Measurements from ENCODE around the gene ANKMY1.
"Not testable (repeated sequence)": the region's sequence is repeated elsewhere in the genome, so short reads cannot be mapped to it uniquely, and the experiment has no call there.

ANKMY1 gene

DNA sequence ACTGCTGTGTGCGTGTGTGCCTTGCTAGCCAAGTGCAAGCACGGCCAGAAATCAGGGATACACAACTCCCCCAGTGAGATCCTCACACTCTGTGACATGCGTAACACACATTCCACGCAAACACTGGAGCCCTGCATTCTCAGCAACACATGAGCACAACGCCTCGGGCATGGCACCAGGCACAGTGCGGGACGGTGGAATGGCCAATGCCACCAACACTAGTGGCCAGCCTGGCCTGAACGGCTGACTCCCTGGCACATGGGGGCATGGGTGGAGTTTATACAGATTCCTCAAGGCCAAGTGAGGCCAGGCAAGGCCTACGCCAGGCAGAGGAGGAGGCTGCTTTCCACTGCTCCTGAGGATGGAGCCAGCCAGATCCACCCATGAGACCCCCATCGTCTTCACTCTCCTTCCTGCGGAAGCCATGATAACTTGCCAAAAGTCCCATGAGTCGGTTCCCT, 56.2 kb downstream of the ANKMY1 start:
- no peak for DNase-seq

DNA sequence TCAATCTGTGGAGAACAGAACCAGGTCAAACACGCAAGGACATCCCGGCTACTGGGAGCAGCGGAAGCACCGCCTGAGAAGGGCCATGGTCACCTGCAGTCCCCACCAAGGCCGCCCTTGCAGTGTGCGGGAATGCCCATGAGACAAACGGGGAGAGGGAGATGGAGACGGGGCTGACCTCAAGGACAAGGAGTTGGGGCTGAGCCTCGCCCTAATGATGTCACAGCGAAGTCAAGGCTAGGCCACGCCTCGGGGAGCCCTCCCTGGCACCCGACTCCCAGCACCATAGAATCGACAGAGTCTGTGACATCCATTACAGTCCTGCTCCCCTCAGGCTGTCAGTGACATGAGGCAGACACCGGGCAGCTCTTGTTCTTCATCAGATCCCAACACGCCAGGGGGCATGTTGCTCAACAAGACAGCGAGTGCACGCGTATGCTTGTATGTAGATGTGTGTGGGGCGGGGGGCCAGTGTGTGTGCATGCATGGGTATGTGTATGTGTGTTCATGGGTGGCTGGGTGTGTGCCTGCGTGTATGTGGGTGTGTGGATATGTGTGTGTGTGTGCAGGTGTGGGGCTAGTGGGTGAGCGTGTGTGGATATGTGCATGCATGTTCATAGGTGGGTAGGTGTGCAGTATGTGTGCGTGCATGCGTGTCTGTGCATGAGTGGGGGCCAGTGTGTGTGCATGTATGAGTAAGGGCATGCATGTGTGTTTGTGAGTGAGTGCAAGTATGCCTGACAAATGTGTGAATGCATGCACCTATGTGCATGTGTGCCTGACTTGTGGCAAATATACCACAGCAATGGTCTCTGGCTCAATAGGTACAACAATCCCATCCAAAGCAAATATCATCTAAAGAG, 57.0 kb downstream of the ANKMY1 start:
- no peak for DNase-seq

DNA sequence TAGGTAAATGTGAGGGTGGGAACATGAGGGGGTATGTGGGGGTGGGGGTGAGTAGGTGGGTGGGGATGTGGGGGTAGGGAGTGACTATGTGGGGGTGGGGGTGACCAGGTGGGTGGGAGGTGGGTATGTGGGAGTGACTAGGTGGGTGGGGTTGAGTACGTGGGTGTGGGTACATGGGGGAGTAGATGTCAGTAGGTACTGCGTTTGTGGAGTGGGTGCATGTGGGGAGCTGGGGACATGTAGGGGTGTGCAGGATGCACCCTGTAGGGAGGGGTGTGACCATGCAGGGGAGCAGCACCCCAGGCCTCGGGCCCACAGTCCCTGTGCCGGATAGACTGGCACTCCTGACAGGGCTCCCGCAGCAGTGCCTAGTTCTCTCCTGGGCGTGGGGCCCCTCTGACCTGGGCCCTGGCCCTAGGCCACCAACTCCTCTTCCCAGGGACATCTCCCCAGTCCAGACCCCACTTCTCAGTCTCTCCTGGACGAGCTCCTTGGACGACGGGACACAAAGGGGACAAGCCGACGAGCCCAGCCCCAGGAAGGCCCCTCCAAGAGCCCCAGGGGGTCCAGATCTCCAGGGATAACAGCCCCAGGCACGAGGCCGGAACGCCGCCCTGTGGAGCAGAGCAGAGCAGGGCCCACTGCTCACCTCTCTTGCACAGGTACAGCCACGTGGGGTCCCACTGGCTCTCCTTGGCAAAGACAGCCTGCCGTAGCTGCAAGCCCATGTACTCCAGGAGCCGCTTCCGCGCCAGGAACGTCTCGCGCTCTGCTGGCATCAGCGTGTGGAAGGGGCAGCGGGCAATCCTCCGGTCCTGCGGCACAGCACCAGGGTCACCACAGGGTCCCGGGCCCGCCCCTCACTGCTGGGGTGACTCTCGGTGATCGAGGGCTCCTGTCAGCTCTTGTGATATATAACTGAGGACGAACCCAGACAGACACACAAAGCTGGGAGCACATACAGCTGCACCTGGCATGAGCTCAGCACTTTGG, 58.2 kb downstream of the ANKMY1 start:
- no peak for DNase-seq

DNA sequence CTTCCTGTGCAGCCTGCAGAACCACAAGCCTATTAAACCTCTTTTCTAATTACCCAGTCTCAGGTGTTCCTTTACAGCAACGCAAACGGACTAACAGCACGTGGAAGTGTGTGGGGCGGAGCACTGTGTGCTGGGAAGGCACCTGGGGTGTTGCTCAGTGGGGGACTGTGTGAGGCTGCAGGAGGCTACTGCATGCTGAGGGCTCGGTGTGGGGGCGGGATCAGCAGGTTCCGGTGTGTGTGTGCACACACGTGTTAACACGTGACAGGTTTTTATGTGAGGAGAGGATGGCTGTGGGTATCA, 58.9 kb downstream of the ANKMY1 start:
- no peak for DNase-seq

DNA sequence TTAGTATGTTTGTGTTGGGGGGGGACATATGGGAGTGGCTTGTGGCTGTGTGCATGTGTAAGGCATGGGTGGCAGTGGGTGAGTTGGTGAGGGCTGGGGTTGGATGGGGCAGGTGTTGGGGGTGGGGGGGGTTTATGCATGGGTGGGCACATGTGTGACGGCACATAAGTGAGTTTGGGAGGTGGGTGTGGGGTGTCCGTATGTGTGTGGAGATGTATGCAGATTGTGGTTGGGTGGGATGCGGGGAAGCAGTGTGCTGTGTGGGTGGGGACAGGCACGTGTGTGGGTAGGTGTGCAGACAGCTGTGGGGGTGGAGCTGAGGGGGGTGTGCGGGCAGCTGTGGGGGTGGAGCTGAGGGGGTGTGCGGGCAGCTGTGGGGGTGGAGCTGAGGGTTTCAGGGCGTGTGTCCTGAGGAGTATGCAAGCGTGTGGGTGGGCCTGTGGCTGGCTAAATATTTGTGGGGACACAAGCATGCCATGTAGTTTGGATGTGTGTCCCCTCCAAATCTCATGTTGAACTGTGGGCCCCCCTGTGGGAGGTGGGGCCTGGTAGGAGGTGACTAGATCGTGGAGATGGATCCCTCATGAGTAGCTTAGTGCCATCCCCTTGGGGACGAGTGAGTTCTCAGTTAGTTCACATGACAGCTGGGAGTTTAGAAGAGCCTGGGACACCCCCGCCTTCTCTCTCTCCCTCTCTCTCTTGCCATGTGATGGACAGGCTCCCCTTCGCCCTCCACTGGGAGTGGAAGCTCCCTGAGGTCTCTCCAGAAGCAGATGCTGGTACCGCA, 59.4 kb downstream of the ANKMY1 start:
- no peak for DNase-seq

DNA sequence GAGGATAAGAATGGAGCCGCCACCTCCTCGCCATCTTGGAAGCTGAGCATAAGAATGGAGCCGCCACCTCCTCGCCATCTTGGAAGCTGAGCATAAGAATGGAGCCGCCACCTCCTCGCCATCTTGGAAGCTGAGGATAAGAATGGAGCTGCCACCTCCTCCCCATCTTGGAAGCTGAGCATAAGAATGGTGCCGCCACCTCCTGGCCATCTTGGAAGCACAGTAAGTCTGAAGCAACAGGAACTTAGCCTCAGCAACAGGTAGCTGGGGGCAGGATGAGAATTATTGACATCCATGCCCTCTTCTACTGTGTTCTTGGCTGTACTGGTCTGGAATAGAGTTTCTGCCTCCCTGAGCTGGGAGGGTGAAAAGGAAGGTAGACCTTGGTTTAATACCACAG, 60.7 kb downstream of the ANKMY1 start:
- not testable (repeated sequence) for DNase-seq

DNA sequence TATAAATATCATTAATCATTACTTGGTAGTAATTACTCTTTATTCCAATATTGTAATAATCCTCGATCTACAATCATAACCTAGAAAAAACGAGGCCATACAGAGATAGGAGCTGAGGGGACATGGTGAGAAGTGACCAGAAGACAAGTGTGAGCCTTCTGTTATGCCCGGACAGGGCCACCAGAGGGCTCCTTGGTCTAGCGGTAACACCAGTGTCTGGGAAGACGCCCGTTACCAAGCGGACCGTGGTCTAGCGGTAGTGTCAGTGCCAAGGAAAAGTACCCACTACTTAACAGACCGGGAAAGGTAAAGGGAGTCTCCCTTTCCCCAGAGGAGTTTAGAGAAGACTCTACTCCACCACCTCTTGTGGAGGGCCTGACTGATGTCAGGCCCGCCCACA, 62.8 kb downstream of the ANKMY1 start:
- DNase-seq = not testable (repeated sequence)

DNA sequence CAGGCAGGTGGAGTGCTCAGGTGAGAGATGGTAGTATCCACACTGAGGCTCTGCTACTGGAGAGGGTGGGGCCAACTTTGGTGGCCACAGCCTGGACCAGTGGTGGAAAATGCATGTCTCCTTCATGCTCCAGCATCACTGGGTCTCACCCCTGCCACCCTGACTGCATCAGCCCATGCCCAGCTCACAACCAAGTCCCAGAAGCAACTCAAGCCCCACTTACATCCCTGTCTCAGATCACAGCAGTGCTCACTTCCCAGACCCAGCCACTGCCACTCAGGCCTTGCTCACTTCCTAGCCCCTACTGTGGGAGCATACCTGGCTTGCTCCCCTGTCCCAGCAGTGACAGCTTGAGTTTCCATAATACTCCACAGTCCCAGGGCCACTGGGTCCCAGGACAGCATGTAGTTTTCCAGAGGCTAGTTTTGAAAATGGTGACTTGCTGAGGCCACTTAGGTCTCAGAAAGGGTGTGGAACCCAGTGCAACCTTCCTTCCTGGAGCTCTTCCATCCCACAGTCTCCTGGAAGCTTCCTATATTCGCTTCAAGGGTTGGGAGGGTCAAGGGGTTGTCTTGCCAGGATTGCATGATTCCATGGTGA, 63.5 kb downstream of the ANKMY1 start:
- no peak for DNase-seq

DNA sequence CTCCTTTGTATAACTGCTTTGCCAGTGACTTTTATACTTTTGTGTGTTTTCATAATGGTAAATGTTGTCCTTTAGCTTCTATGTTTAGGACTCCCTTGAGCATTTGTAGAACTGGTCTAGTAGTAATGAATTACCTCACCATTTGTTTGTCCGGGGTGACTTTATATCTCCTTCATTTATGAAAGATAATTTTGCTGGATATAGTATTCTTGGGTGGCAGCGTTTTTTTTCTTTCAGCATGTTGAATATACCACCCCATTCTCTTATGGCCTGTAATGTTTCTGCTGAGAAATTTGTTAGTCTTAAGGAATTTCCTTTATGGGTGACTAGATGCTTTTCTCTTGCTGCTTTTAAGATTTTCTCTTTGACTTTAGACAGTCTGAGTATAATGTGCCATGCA, 66.3 kb downstream of the ANKMY1 start:
- DNase-seq = no peak

DNA sequence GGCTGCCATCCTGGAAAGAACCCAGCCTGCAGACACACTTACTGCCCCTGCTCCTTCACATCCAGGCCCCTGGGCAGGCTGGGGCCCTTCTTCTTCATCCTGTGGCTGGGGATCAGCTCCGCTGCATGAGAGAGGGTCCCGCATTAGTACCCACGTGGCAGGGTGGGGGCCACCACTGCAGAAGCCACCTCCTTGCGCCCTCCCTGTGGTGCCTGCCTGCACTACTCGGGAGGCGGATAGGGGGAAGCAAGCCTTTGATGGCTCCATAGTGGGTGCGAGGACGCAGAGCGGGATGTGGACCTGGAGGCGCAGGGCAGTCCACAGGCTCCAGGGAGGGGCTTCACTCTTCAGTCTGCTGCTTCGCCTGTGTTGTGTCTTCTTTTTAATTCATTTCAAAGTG, 75.6 kb downstream of the ANKMY1 start:
- DNase-seq = no peak

DNA sequence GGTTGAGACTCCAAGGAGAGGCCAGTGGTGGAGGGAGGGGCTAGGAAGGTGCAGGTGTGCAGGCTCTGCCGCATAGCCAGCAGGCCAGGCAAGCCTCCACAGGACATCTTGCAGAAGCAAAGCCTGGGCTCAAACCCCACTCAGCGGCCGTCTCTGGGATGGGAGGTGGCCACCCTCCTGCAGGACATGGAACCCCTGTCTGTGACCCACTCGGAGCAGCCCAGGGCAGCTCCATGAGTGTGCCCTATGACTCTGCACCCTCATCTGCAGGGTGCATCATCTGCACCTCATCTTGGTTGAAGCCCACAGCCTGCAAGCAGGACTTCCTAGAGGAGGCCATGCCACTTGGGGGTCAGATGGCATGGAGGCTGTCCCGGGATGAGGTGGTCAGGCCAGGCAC, 76.1 kb downstream of the ANKMY1 start:
- no peak for DNase-seq

DNA sequence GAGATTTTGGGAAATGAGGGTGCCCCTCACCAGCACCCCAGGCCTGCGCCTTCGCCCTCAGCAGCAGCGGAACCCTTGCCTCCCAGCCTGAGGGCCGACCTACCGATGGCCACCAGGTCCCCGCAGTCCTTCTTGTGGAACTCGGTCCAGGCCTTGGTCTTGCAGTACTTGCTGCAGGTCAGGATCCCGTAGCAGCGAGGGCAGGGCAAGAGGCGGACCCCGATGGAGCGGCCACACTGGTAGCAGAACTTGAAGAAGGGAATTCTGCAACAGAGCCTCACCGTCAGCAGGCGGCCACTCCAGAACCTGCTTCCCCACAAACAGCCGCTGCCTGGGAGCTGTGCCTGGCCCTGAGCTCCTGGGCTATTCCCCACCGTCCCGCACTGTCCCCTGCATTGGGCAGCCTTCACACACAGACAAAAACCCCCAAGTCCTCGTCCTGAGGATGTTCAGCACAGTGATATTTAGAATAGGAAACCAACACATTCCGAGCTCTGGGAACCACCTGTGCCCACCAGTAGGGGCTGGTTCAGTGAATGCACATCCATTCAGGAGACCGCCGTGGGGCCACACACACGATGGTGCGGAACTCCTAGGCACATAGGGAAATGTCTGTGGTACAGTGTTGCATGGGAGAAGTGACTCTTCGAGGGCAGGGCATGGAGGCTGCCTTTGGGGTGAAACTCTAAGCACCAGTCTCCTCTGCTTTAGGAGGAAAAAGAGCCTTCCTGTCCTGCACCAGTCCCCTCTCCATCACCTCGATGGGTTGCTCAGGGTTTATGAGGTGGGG, 76.8 kb downstream of the ANKMY1 start:
- no peak for DNase-seq

DNA sequence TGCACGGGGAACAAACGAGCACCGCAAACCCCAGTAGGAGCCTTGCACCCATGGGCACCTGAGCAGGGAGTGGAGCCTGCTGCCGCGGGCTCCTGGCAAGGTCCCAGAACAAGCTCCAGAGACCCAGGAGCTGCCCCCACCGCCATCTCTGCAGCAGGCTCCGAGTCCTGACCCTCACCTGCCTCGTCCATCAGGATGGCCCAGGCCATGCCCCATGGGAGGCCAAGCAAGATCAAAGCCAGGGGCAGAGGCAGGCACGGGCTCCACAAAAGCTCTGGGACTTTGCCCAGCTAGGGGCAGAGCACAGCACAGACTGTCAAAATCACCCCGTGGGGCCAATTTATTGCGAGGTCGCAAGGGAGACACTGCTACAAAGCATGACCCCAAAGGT, 78.7 kb downstream of the ANKMY1 start:
- DNase-seq = no peak

DNA sequence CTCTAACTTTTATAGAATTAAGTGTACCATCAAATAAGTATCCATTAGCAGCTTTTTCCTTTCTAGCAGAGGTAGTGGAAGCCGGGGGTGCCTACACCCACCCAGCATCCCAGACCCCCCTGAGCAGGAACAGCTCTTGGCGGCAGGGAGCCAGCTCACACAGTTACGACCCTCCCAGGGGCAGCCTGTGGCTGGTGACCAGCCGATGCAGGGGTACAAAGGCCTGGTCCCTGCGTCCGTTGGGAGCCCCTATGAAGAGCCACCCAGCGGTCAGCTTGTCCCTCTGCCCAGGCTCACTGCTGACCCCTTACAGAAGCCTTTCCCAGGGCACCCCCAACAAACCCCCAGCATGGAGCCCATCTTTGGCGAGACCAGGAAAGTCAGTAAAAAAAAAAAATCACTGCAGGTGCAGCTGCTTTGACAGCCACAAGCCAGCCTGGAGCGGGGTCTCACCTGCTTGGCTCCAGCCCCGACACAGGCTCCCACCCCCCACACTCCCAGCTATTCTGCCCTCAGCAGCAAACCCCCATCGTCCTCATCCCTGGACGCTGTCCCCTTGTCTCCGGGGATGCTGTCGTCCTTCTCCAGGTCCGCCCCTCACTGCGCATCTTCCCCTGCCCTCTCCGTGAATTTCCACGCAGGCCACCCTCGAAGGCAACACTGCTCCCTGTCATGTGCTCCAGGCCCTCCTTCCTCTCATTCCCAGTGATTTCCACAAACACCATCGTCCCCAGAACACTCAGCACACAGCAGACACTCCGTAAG, 79.3 kb downstream of the ANKMY1 start:
- DNase-seq = no peak

DNA sequence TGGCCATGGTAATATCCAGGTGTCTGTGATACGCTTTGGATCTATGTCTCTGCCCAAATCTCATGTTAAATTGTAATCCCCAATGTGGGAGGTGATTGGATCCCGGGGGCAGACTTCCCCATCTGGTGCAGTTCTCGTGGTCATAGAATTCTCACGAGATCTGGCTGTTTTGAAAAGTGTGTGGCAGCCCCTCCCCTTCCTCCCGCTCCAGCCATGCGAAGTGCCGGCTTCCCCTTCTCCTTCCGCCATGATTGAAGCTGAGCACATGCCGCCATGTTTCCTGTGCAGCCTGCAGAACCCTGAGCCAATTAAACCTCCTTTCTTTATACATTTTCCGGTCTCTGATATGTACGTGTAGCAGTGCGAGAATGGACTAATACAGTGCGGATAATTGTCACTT, 79.9 kb downstream of the ANKMY1 start:
- DNase-seq = no peak

DNA sequence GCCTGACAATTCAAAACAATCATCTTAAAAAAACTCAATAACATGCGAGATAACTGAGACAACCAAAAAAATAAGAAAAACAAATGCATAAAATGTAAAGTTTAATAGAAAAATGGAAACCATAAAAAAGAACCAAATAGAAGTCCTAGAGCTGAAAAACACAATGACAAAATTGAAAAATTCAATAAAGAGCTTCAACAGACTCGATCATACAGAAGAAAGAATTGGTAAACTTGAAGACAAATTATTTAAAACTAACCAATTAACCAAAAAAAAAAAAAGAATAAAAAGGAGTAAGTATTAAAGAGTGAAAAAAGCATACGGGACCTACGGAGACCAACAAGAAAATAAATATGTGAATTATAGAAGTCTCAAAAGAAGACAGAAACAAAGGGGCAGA, 84.6 kb downstream of the ANKMY1 start:
- DNase-seq = no peak

DNA sequence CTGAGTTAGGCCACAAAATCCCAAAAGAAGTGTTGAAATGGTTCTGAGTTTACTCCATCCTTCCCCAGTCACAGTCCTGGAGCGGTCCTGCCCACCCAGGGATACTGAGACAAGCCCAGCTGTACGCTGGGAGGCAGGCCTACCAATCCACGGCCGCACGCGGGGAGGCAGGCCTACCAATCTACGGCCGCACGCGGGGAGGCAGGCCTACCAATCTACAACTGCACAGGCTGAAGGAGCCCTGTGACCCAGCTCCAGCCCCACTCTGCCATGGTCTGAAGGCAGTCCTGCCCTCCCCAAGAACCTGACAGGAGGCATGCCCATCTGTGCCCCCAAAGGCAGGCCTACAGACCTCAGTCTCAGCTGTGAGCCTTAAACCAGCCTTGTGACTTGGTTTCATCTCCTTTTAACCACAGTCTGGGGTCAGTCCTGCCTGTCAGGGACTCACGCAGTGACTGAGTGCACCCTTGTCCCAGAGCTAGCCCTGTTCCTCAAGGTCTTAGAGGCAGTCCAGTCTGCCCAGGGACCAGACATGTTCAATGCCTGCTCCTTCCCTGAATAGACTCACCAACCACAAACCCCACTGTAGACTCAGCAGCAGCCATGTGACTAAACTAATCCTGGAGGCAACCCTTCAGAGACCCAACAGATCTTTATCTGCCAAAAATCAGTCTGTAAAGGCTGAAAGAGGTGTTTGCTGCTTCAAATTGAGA, 85.6 kb downstream of the ANKMY1 start:
- DNase-seq = no peak

DNA sequence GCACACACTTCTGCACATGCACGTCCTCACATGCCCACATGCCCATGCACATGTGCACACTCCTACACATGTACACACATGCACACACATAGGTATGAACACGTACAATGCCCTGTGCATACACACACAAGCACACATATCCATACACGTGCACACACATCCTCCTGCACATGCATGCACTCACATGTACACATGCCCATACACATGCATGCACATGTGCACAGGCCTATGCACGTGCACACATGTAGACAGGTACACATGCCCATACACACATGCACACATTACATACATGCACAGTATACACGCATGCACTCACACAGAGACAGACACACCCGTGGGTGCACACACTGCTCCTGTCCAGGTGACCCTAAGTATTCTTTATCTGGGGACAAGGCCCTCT, 88.0 kb downstream of the ANKMY1 start:
- no peak for DNase-seq

DNA sequence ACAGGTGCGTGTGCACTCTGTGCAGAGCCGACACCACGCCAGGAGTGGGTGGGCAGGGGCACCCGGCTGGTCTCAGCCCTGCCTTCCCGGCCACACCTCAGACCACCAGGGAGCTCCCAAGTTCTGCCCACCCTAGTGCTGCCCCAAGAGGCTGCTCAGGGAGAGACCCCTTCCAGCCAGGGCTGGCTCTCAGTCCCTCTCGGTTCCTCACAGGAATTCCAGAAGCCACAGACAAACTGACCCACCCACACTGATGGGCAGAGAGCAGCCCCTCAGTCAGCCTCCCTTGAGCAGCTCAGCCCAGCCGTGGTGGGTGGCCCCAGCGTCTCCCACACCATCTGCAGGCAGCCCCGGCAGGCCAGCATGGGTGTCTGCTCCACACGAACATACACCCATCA, 88.5 kb downstream of the ANKMY1 start:
- no peak for DNase-seq

Data from stimulated activated naive CD4-positive, alpha-beta T cell treated with Interleukin-2 at 50 U/mL for 16 hours (primary cell).